ELR (cell line): Measurements from ENCODE around the gene RPS6KA3.
"Not testable (repeated sequence)": the region's sequence is repeated elsewhere in the genome, so short reads cannot be mapped to it uniquely, and the experiment has no call there.

Experiments used
- DNase-seq: peaks from one replicate; pipeline ENCODE4 v3.0.0-alpha.2; 2015; ENCODE audit warnings: low read depth

Gene RPS6KA3

GRCh38 chrX:20143111-20143510 is 123.6 kb downstream of the RPS6KA3 start:
- no peak for DNase-seq

DNA sequence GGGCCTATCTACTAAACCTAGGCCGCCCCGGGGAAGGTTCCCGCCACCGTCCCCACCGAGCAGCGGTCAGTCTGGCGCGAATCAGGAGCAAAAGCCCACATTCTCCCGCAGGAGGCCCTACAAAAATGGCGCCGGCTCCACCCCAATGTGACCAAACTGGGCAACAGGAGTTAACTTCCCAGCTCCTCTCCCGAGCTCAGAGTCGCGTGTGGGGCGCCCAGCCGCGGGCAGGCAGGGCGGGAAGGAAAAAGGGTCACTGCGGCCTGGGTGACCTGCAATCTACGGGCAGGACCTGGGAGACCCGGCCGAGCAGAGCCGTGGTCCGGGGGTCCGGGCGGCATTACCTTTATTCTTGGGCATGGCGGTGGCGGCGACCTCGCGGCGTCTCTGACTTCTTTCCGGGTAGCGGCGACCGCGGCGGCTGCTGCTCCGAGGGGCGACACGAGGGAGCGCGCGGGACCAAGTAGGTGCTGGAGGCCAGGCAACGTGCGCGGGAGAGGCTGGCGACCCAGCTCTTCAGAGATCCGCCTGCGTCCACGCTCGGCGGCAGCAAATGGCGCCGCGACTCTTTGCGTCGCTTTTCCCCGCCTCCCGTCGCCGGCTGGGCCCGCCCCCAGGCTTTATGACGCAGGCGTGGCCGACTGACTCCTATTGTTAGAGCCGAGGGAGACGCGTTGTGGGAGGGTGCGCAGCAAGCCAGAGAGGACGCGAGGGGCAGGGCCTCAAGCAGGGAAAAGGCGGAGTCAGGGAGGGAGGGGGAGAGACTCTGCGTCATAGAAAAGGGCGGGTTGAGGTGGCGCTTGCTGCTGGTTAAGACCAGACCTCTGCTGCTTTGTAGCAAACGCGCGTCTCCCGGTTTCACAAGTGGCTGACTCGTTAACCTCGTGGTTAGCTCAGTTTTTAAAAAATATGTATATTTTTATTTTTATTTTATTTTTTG is 125.2 kb downstream of the RPS6KA3 start, which contains the start of gene EIF1AX:
Gene EIF1AX, minus strand, starts transcription at position 558 of the 940 bp plus-strand sequence. Its CDS starts 198 bp downstream, at position 360.
- peak; percentile 96 for DNase-seq

DNA sequence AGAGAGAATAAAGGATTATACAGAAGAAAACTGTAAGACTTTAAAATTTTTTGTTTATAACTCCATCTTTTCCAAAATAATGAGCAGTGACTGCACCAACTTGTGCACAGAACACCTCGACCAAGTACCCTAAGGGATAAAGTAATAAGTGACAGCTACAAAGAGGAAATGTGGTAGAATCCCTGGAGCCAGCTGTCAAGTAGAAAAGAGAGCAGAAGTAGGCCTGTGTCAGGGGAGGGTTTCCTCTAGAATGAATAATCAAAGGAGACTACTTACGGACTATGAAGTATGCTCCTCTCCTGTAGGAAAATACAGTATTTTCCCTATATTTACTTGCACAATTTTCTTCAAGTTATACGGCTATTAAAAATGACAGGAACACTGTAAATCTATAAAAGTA is 126.3 kb downstream of the RPS6KA3 start:
- no peak for DNase-seq

GRCh38 chrX:20139966-20140365 is 126.7 kb downstream of the RPS6KA3 start:
- DNase-seq: peak; percentile 44

DNA sequence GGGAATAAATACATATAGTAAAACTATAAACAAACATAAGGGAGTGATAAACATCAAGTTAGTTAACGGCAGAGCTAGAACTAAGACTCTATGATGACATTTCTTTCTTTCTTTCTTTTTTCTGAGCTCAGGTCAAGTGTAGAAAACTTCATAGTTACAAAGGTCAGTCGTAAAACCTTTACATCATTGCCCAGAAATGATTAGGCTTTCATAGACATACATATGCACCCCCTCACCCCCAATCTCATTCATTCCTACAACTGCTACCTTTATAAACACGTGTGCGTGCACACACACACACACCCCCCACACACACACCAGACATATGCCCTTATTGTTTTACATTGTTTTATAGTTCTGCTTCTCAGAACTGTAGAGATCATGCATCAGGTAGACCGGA is 130.8 kb downstream of the RPS6KA3 start:
- DNase-seq: no peak

GRCh38 chrX:20132666-20133065 is 134.0 kb downstream of the RPS6KA3 start:
- no peak for DNase-seq

DNA sequence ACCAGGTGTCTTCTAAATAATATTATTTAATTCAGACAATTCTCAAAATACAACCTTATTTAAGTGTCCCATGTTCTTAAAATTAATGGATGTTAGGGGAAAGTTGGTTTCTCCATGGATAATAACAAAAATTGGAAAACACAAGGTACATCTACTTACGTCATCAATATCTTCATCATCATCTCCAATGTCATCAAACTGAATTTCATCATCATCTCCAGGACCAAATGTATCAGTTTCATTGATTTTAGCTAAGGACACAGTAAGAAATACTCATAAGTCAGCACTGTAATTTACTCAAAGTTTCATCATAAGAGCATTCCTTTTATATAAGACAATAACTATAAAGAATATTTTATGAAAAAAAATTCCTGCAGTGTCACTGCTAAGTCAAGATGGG is 136.4 kb downstream of the RPS6KA3 start:
- no peak for DNase-seq

GRCh38 chrX:20129547-20129946 is 137.2 kb downstream of the RPS6KA3 start:
- no peak for DNase-seq

- no peak for DNase-seq
These were observed 138.0 kb downstream of the RPS6KA3 start for GRCh38 chrX:20128670-20129069.

GRCh38 chrX:20127440-20127839 is 139.3 kb downstream of the RPS6KA3 start:
- not testable (repeated sequence) for DNase-seq

GRCh38 chrX:20126833-20127232 is 139.9 kb downstream of the RPS6KA3 start:
- DNase-seq: not testable (repeated sequence)

- no peak for DNase-seq
These were observed 141.7 kb downstream of the RPS6KA3 start for GRCh38 chrX:20124964-20125363.

- DNase-seq: no peak
These were observed 148.5 kb downstream of the RPS6KA3 start for GRCh38 chrX:20118065-20118824.

DNA sequence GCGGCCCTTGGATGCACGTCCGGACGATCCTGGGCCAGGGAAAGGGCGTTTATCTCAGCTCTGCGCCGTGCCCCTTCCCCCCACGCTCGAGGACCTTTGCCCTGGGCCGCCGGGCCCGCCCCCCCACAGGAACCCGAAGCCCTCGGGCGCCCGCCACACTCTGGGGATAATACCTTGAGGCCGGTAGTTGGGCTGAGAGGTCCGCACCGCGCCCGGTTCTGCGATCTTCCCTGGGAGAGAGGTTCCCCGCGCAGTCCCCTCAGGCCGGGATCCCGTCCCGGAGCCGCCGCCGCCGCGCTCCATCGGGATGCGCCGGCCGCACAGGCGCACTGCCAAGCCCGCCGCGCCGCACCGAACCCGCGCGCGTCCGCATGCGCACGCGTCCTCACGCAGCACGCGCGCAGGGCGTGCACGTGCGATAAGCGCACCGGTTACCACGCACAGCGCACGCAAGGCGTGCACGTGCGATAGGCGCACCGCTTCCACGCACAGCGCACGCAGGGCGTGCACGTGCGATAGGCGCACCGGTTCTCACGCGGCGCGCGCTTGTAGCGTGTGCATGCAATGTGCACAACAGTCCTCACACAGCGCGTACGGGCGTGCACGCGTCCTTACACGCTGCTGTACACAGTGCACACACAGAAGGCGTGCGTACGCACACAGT is 150.0 kb downstream of the RPS6KA3 start, which contains the start of gene MAP7D2:
Gene MAP7D2, minus strand, starts transcription at position 331 of the 664 bp plus-strand sequence. Its CDS starts 28 bp downstream, at position 303.
- no peak for DNase-seq

- no peak for DNase-seq
These were observed 150.6 kb downstream of the RPS6KA3 start for GRCh38 chrX:20116087-20116576.

- DNase-seq: no peak
These were observed 154.5 kb downstream of the RPS6KA3 start for GRCh38 chrX:20112022-20112774.

GRCh38 chrX:20111271-20111670 is 155.4 kb downstream of the RPS6KA3 start:
- DNase-seq: no peak

DNA sequence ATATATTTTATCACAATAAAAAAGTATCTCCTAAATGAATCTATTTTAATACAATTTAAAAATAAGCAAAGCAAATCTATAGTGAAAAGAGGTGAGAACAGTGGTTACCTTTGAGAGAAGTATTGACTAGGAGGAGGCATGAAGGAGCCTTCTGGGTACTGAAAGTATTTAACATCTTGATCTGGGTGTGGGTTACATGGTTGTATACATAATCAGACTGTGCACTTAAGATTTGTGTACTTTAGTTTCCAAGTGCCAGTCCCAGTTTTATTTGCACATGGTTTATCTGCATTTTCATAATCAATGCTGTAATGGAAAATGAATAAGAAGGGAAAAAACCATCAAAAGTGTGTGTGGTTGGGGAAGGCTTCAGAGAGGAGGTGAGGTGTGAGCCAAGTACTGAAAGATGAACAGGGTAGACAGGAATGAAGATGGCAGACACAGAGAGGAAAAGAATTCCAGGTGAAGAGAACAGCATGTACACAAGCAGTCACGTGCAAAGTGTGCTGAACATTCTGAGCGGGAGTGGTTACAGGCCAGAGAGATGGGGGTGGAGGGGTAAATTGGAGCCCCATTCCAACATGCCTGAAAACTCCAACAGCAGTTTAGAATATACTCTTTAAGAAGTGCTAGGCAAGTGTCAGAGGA is 164.7 kb downstream of the RPS6KA3 start:
- DNase-seq: no peak
